Tibial nerve (tissue), 4 donors: ENCODE measurements around the gene ZNF507. TPM values are rescaled to one million over a fixed set of nuclear protein-coding genes. Genes with fewer than 3 reads are reported as not detected.

Experiments
- DNase-seq, 2 donors: peaks; one replicate each; pipeline ENCODE4 v3.0.0-alpha.2; 2019; ENCODE audit warnings: low spot score in 2 of 2
- H3K27ac ChIP-seq, 4 donors: fragments of 200-600 bp; sonication (generic) in 3 of 4; one replicate each; pipeline ENCODE4 v1.5.1; 2017 to 2019; ENCODE audit warnings: mild to moderate bottlenecking in 1 of 4
- H3K27me3 ChIP-seq, 2 donors: fragments of 200-600 bp; sonication (generic) in 1 of 2; one replicate each; pipeline versions ENCODE4 v1.5.1 to v1.6.0; 2017 to 2019
- H3K36me3 ChIP-seq, 3 donors: fragments of 200-600 bp; sonication (generic); one replicate each; pipeline ENCODE4 v1.5.1; 2018 to 2019
- H3K4me1 ChIP-seq, 4 donors: fragments of 200-600 bp; sonication (generic) in 3 of 4; one replicate each; pipeline ENCODE4 v1.5.1; 2017 to 2019
- H3K4me3 ChIP-seq, 4 donors: fragments of 200-600 bp; sonication (generic) in 3 of 4; one replicate each; pipeline ENCODE4 v1.5.1; 2017 to 2019; ENCODE audit warnings: mild to moderate bottlenecking in 1 of 4, moderate library complexity in 1 of 4
- H3K9me3 ChIP-seq, 4 donors: fragments of 200-600 bp; sonication (generic) in 3 of 4; one replicate each; pipeline ENCODE4 v1.5.1; 2017 to 2019
- EP300 ChIP-seq, 2 donors: sonication (generic); formaldehyde crosslinking; IDR thresholded peaks; one replicate each; pipeline ENCODE4 v1.6.1; 2017; ENCODE audit warnings: antibody characterized with exemption in 2 of 2, mild to moderate bottlenecking in 1 of 2
- POLR2A ChIP-seq, 2 donors: fragments of 450-650 bp; IDR thresholded peaks; one replicate each; pipeline ENCODE4 v1.6.1; 2017; ENCODE audit warnings: antibody characterized with exemption in 2 of 2, mild to moderate bottlenecking in 2 of 2, moderate library complexity in 2 of 2
- WGBS, 2 donors: methylation state at CpG; one replicate each; pipeline ENCODE4 v1.1.5; 2018; 5-methylcytosine and 5-hydroxymethylcytosine counted together
- total RNA-seq, 4 donors: library from RNA; depleted of rRNA; stranded (reverse); fragments of >200 nt; gene quantifications; one replicate each; pipeline ENCODE4 v1.1.0, GENCODE V29; 2016
- TF ChIP-seq, protein P1 (sequence below), 5 experiments: fragments of 200-600 bp in 3 of 5; fragments of 450-650 bp in 2 of 5; sonication (generic) in 3 of 5; IDR thresholded peaks; one replicate each; pipeline ENCODE4 v1.5.1; 2016 to 2019; ENCODE audit warnings: antibody characterized with exemption in 5 of 5, mild to moderate bottlenecking in 3 of 5, moderate library complexity in 2 of 5

The ZNF507 gene
- total RNA-seq, 4 donors from 2014 or later, result 28.5 to 35.7 (median 32.1) TPM

DNA sequence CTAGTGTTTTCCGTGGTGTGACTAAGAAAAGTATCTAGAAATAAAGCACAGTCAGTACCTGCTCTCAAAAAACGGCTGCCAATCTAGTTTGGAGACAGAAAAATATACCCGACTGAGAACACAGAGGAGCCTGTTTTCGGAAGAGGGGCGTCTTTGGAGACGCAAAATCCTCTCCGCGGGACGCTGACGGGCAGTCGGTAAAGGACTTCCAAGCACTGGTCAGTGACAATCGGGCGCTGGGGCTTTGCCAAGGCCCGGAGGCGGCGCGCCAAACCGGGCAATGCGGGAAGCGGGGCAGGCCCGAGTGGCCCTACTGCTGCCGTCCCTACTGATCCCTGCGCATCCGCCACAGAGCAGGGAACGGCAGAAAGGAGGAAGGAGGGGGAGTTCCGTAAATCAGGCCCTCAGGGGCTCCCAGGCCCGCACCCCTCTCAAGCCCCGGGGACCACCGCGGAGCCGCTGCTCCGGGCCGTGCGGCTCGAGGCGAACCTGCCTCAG is 59.6 kb downstream of the ZNF507 start:
- Histone ChIP-seq H3K4me3 (peak overlapping the region; percentile 76 to 99 (median 90)), H3K9me3 (no peaks in the 10 kb centered on the region), H3K27ac (peak overlapping the region; percentile 96 to 100 (median 98)), H3K4me1 (peaks cover 0 to 34% (median 15%) of the 10 kb centered on the region in 4 donors), H3K36me3 (peaks cover 0 to 14% (median 7%) of the 10 kb centered on the region in 3 donors), H3K27me3 (no peaks in the 10 kb centered on the region)
- peak; percentile 35 to 50 for DNase-seq
- TF ChIP-seq POLR2A (IDR thresholded peaks at IDR 0.05) (no peak), EP300 (IDR thresholded peaks at IDR 0.05) (no peak)
- TF ChIP-seq, protein P1, sequence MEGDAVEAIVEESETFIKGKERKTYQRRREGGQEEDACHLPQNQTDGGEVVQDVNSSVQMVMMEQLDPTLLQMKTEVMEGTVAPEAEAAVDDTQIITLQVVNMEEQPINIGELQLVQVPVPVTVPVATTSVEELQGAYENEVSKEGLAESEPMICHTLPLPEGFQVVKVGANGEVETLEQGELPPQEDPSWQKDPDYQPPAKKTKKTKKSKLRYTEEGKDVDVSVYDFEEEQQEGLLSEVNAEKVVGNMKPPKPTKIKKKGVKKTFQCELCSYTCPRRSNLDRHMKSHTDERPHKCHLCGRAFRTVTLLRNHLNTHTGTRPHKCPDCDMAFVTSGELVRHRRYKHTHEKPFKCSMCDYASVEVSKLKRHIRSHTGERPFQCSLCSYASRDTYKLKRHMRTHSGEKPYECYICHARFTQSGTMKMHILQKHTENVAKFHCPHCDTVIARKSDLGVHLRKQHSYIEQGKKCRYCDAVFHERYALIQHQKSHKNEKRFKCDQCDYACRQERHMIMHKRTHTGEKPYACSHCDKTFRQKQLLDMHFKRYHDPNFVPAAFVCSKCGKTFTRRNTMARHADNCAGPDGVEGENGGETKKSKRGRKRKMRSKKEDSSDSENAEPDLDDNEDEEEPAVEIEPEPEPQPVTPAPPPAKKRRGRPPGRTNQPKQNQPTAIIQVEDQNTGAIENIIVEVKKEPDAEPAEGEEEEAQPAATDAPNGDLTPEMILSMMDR (IDR thresholded peaks at IDR 0.05), result no peak
- 0% methylated on average over 35 to 36 of the region's 36 CpGs for WGBS, 2 donors

DNA sequence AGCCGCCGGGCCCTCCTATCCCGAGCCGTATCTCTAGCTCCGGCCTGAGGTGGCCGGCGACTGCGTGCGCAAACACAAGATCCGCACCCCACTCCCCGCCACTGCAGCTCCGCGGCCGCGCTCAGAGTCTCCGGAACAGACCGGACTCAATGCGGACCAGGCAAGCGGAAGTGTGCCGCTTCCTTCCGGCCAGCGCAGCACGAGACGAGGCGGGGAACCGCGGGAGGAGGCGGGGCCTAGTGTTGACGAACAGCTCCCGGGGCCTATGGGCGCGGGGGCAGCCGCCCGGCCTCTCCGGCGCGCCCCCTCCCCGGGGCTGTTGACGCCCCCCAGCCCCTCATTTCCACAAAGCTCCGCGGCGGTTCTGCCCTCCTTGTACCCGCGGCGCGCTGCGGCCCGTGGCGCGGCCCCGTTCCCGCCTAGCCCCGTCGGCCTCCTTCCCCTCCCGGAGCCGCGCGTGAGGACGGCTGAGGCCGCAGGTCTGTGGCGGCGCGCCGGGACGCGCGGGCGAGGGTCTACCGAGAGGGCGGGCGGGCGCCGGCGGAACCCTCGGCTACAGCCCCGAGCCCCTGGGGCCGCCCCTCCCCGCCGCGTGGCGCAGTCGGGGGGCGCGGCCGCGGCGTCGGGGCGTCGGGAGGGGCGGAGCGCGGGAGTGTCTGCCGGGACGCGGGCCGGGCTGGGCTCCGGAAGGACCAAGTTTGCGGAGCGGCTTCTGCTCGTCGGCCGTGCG is 60.2 kb downstream of the ZNF507 start, which contains the start of gene DPY19L3:
DPY19L3 (plus strand) TSS at position 340 of the 730 bp plus-strand sequence. CDS start 2,484 bp downstream, outside the sequence.
- Histone ChIP-seq H3K9me3 (no peaks in the 10 kb centered on the region), H3K27me3 (no peaks in the 10 kb centered on the region), H3K4me1 (peaks cover 0 to 34% (median 15%) of the 10 kb centered on the region in 4 donors), H3K27ac (peak within 1 kb of the TSS; percentile 96 to 100 (median 98)), H3K4me3 (peak within 1 kb of the TSS; percentile 76 to 99 (median 94)), H3K36me3 (peaks cover 0 to 20% (median 7%) of the 10 kb centered on the region in 3 donors)
- 1% methylated on average over 41 of the region's 104 CpGs; no CpG with 5 or more reads in 1 of the 2 donors for WGBS, 2 donors
- peak; percentile 92 to 94 for DNase-seq
- TF ChIP-seq EP300 (IDR thresholded peaks at IDR 0.05), result peak; percentile 72 to 98
- TF ChIP-seq POLR2A (IDR thresholded peaks at IDR 0.05), result peak; percentile 81 to 88
- TF ChIP-seq, protein P1 (IDR thresholded peaks at IDR 0.05), result peak in 2 of 5 experiments; percentile 8 to 29

DNA sequence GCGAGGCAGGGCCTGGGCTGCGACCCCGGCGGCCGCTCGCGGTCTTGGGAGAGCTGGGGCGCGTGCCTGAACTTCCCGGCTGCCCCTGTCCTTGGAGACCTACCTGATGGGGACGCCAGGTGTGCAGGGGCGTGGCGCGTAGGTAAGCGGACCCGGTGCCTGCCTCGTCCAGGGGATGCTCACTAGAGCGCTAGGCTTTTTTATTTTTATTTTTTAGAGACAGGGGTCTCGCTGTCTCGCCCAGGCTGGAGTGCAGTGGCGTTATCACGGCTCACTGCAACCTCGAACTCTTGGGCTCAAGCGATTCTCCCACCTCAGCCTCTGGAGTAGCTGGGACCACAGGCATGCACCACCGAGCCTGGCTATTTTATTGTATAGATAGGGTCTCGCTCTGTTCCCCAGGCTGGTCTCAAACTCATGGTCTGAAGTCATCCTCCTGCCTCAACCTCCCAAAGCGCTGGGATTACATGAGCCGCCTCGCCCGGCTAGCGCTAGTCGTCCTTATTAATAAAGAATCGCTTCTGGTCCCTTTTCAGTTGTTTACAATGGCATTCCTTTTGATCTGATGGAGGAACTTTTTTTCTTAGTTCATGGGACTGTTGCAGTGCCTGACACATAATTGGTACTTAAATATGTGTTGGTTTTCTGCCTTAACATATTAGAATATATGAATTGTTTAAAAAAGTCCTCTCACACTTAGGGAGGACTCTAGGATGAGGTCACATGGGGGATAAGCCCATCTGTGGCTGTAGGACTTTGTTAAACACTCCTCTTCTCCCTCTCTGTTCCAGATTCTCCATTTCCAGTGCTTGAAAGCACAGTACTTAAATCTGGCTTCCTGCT is 61.0 kb downstream of the ZNF507 start:
- Histone ChIP-seq H3K27me3 (no peaks in the 10 kb centered on the region), H3K27ac (peak overlapping the region; percentile 96 to 100 (median 98)), H3K4me1 (peaks cover 0 to 34% (median 15%) of the 10 kb centered on the region in 4 donors), H3K36me3 (peaks cover 0 to 28% (median 7%) of the 10 kb centered on the region in 3 donors), H3K9me3 (no peaks in the 10 kb centered on the region), H3K4me3 (peak overlapping the region; percentile 76 to 99 (median 94))
- WGBS, 2 donors, result 3 to 6% methylated on average over 21 to 24 of the region's 33 CpGs
- no peak for DNase-seq
- TF ChIP-seq, protein P1 (IDR thresholded peaks at IDR 0.05), result no peak
- TF ChIP-seq POLR2A (IDR thresholded peaks at IDR 0.05) (no peak), EP300 (IDR thresholded peaks at IDR 0.05) (no peak)

DNA sequence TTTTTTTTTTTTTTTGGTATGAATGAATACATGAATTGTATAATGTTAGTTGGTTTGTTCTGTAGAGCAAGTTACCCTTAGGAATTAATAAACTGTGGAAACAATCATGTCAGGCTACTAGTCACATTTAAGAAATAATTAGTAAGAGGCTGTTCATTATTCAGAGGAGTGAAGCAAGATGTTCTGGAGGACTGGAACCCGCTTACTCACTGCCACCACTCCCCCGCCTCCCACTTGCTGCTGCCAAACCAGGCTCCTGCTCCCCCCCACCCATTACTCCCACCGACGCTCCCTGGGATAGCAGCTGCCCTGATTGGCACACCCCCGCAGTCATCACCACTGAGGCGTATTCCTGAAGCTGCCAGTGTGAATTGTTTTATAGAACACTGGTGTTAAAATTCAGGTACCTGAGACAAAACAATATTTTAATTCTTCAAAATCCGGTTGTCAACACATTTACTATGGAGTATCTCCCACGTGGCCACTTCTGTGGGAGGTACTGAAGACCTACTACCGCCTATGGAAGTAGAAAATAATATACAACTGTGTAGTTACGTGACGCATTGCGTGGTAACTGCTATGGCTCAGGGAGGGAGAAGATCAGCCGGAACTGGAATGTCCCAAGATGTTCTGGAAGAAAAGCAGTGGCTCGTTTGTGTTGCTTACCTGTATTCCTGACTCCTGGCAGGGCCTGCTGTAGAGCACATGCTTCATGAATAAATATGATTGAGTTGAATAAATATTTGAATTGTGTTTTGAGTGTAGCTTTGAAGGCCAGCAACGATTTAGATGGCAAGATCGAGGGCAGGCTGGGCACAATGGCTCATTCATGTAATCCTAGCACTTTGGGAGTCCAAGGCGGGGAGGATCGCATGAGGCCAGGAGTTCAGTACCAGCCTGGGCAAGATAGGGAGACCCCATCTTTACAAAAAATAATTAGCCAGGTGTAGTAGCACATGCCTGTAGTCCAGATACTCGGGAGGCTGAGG is 61.9 kb downstream of the ZNF507 start:
- Histone ChIP-seq H3K27ac (peak overlapping the region; percentile 96 to 100 (median 98)), H3K27me3 (no peaks in the 10 kb centered on the region), H3K36me3 (peaks cover 0 to 37% (median 7%) of the 10 kb centered on the region in 3 donors), H3K4me1 (peaks cover 0 to 34% (median 15%) of the 10 kb centered on the region in 4 donors), H3K4me3 (peak overlapping the region in 1 of 4 donors; percentile 99), H3K9me3 (no peaks in the 10 kb centered on the region)
- TF ChIP-seq, protein P1 (IDR thresholded peaks at IDR 0.05), result no peak
- TF ChIP-seq POLR2A (IDR thresholded peaks at IDR 0.05) (no peak), EP300 (IDR thresholded peaks at IDR 0.05) (no peak)
- no peak for DNase-seq
- 59 to 63% methylated on average over 19 of the region's 19 CpGs for WGBS, 2 donors
